Adrenal gland (tissue), 5 donors: Measurements from ENCODE around the gene ARHGAP26.

ENCODE experiments used
- POLR2A ChIP-seq, 2 donors: fragments of 450-650 bp; IDR thresholded peaks; one replicate each; pipeline ENCODE4 v1.6.1; 2017; ENCODE audit warnings: antibody characterized with exemption in 2 of 2, mild to moderate bottlenecking in 2 of 2, moderate library complexity in 1 of 2
- TF ChIP-seq, protein P1 (sequence below), 6 experiments: fragments of 450-650 bp in 4 of 6; fragments of 200-600 bp in 2 of 6; sonication (generic) in 1 of 6; IDR thresholded peaks; 1 replicate in 5 of 6; 2 replicates in 1 of 6; pipeline versions ENCODE4 v1.5.1 to v1.8.0; 2016 to 2021; ENCODE audit warnings: antibody characterized with exemption in 6 of 6, mild to moderate bottlenecking in 2 of 6, moderate library complexity in 1 of 6
- donor health status: DM: no; HTN: no; CAD: no.

DNA sequence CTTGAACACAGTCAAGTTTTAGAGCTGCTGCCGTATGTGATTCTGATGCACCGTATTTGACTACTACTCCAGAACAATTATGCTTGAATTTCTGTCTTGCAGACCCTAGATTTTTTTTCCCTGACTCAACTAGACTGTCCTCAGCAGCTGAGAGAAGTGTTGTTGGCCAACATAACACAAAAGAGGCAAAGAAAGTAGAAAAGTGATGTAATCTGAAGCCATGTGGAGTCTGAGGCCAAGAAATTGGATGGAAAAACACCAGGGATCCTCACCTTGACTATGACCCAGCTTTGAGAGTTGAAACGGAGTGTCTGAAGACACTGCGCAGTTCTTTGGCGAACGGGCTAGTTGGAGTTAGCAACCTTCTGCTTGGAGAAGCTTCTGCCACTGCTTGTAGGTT is 48.0 kb upstream of the ARHGAP26 start:
- TF ChIP-seq POLR2A (IDR thresholded peaks at IDR 0.05): no peak
- TF ChIP-seq, protein P1, sequence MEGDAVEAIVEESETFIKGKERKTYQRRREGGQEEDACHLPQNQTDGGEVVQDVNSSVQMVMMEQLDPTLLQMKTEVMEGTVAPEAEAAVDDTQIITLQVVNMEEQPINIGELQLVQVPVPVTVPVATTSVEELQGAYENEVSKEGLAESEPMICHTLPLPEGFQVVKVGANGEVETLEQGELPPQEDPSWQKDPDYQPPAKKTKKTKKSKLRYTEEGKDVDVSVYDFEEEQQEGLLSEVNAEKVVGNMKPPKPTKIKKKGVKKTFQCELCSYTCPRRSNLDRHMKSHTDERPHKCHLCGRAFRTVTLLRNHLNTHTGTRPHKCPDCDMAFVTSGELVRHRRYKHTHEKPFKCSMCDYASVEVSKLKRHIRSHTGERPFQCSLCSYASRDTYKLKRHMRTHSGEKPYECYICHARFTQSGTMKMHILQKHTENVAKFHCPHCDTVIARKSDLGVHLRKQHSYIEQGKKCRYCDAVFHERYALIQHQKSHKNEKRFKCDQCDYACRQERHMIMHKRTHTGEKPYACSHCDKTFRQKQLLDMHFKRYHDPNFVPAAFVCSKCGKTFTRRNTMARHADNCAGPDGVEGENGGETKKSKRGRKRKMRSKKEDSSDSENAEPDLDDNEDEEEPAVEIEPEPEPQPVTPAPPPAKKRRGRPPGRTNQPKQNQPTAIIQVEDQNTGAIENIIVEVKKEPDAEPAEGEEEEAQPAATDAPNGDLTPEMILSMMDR (IDR thresholded peaks at IDR 0.05): no peak
